Fibroblast of mammary gland (primary cell): Measurements from ENCODE around the gene TSPAN11.

Experiments
- DNase-seq: peaks from one replicate; pipeline ENCODE4 v3.0.0-alpha.2; 2010; ENCODE audit warnings: low read depth
- H3K4me3 ChIP-seq: 2 replicates; pipeline ENCODE4 v1.5.1; 2011; ENCODE audit warnings: low read depth, mild to moderate bottlenecking, low read length, moderate library complexity; ENCODE audit not compliant: control insufficient read depth
- TF ChIP-seq, protein P1 (sequence below): conservative IDR thresholded peaks from 2 replicates; pipeline ENCODE4 v1.5.1; 2011; ENCODE audit warnings: low read depth, low read length, inconsistent platforms; ENCODE audit not compliant: control insufficient read depth, insufficient read depth

TSPAN11 gene

DNA sequence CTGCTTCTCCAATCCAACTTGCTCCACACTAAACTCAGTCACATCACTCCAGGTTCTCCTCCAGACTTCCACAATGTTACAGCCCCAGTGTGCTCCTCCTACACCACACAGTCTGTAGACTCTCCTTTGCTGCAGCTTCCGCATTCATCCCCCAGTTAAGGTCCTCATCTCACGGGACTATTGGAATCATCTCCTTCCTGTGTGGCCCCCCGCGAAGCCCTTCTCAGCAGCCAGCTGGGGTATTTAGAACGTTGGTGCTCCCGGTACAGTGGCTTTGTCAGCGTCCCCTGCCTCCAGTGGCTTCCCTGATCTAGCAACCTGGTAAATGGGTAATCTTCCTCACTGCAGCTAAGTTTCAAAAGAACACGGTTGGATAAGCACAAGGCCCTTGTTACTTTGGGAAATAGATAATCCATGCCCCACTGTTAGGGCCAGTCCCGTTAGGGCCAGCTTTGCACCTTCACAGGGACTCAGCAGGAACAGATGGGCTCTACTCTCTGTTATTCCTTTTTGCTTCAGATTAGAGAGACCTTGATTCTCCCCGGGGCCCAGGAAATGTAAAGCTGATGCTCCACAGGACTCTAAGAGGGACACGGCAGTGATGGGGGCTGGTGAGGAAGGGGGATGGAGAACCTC is 823 bp upstream of the TSPAN11 start:
- no peak for DNase-seq
- TF ChIP-seq, protein P1, sequence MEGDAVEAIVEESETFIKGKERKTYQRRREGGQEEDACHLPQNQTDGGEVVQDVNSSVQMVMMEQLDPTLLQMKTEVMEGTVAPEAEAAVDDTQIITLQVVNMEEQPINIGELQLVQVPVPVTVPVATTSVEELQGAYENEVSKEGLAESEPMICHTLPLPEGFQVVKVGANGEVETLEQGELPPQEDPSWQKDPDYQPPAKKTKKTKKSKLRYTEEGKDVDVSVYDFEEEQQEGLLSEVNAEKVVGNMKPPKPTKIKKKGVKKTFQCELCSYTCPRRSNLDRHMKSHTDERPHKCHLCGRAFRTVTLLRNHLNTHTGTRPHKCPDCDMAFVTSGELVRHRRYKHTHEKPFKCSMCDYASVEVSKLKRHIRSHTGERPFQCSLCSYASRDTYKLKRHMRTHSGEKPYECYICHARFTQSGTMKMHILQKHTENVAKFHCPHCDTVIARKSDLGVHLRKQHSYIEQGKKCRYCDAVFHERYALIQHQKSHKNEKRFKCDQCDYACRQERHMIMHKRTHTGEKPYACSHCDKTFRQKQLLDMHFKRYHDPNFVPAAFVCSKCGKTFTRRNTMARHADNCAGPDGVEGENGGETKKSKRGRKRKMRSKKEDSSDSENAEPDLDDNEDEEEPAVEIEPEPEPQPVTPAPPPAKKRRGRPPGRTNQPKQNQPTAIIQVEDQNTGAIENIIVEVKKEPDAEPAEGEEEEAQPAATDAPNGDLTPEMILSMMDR = no peak
- peak overlapping the region; percentile 32 for H3K4me3 ChIP-seq

DNA sequence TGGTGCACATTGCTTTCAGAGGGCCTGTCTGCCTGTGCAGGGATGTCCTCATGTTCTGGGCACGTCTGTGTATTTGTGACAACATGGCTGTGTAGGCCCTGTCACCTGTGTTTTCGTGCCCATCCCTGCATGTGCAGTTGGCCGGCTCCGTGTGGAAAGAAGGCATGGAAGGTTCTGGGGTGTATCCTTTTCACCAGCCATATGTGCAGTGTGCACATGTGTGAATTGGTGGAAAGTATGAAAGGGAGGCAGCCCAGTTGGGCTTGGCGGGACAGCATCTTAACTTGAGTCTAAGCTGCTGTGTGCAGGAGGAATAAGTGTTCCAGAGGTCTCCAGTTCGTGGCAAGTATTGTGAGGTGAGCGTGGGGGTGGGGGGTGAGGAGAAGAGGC is 669 bp downstream of the TSPAN11 start:
- TF ChIP-seq, protein P1 = no peak
- DNase-seq = no peak
- H3K4me3 ChIP-seq = no peak overlapping the region

DNA sequence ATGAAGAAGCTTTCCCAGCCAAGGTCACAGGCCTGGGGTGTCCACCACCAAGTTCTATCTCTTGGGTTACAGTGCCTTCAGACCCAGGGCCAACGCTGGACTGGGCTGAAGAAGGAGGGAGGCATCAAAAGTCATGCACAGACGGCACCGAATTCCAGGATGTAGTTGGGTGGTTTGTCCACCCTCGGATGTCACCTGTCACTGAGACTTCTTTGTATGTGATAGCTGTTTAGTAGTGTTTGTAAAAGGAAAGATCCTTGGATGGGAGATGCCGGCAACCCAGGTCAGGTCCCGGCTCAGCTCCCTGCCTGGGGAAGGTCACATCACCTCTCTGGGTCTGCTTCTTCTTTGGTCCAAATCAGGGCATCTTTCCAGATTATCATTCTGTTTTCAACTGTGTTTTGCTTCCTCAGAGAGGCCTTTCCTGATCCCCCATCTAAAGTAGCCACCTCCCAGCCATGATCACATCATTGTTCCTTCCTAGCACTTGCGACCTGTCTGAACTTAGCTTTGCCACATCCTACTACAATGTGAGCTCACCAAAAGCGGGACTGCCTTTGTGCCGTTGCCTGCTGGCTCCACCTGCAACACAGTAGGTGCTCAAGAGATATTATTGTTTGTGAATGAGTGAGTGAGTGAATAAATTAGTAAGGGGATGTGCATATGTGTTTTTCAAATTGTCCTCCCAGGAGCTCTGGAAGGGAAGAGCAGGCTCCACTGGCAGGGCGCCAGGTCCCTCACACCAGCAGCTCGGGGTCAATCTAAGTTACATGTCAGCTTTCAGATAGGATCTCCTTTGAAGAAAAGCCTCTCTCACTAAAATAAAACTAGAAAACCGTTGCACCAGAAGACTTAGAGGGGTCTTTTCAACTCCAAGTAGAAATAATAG is 2.1 kb downstream of the TSPAN11 start:
- H3K4me3 ChIP-seq = no peak overlapping the region
- TF ChIP-seq, protein P1 = no peak

DNA sequence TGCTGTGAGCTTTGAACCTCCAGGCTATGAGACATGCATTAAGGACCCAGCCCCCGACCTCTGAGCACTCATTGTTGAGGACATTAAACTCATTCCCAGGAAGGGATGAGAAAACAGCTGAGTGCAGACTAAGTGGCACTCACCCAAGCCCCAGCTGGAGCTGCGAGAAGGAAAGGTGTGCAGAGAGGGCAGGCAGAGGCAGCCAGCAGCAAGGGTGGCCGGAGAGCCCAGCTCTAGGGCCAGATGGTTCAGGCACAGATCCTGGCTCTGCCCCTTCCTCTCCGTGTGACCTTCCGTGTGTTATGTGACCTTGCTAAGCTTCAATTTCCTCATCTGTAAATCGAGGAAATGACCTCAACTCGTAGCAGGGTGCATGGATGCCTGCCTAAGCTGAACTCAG is 3.7 kb downstream of the TSPAN11 start:
- no peak overlapping the region for H3K4me3 ChIP-seq
- DNase-seq = no peak
- TF ChIP-seq, protein P1 = no peak

More for the DNA sequence above, 2.1 kb downstream of the TSPAN11 start:
- DNase-seq = no peak

DNA sequence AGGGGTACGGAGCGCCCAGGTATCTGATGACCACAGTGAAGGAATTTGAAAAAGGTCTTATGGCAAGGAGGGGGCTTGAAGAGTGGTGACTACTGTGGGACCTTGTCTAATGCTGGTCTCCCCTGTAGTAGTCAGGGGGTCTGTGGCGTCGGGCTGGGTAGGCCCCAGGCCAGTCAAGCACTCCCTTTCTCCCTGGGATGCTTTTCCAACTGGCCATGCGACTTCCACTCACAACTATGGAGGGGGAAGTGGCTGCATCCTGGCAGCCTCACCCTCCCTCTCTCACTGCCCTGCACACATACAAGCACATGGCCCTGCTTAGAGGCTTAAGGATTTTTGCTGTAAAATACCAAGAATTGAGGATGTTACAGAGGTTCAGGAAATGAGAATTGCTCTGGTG is 4.1 kb downstream of the TSPAN11 start:
- TF ChIP-seq, protein P1 = no peak
- no peak for DNase-seq

DNA sequence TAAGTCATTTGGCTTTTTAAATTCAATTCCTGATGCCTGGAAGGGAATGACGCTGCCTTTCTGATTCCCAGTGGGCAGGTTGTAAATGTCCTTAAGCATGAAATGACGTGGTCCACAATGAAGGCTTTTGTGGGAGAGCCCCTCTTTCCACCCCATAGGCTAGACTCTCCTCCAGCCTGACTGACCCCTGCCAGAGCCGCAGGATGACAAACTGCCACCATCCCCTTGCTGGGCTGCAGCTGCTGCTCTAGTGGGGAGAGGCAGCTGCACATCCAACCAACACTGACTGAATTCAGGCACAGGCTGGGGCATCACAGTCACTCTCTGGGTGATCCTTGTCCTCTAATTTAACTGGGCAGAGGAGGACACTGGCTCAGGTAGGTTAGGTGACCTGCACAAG is 6.3 kb downstream of the TSPAN11 start:
- DNase-seq = no peak
- no peak overlapping the region for H3K4me3 ChIP-seq
- TF ChIP-seq, protein P1 = no peak

More for the DNA sequence above, 4.1 kb downstream of the TSPAN11 start:
- no peak overlapping the region for H3K4me3 ChIP-seq

DNA sequence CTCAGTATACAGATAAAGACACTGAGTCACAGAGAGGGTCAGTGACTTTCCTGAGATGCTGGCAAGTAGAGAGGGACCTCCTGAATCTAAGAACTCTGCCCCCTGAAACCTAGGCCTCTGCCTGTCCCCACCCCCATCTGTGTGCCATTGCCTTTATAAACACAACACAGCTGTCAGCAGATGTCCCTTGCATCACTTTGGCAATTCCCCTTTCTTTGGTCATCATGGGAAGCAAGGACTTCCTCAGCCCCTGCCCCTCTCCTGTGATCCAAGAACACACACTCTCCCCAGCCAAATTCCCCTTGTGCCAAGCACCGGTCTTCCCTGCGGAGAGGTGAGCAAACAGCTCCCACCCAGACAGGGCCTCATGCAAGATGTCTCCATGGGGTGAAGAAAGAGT is 8.3 kb downstream of the TSPAN11 start:
- DNase-seq = no peak
- TF ChIP-seq, protein P1 = no peak
- H3K4me3 ChIP-seq = no peak overlapping the region
